GM10847 (cell line): ENCODE measurements around the gene HS6ST1.

ENCODE experiments used
- POLR2A ChIP-seq: IDR thresholded peaks from 2 replicates; pipeline ENCODE4 v1.6.1; 2011; ENCODE audit not compliant: insufficient read length; ENCODE audit errors: extremely low read depth

HS6ST1 gene

DNA sequence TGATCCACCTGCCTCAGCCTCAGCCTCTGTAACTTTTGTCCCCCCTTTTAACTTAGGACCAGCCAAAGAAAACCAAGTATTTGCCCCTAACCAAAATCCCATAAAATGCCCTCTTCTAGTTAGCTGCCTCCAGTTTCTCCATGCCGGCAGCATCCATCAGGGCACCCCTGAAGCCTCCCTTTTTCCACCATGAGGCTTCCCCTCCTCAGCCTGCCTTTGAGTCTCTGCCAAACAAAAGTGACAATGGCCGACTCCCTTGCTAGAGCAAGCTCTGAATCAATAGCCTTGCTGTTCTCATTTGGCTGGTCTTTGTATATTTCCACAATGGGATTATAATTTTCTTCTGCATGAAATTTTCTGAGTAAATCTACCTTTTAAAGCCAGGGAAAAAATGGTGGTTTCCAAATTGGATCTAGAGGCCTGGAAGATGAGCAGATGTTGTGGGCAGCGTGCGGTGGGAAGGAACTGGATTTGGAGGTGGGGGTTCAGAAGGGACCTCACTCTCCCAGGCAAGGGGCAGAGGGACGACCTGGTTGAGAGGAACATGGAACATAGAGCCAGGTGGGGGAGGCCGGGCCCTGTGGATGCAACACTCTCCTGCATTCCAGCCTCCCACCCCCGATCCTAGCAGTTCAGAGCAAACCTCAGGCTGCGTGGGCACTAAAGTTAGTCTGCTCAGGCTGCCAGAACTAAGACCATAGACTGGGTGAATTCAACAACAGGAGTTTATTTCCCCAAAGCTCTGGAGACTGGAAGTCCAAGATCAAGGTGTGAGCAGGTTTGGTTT is 80.6 kb downstream of the HS6ST1 start:
- TF ChIP-seq POLR2A, result no peak

DNA sequence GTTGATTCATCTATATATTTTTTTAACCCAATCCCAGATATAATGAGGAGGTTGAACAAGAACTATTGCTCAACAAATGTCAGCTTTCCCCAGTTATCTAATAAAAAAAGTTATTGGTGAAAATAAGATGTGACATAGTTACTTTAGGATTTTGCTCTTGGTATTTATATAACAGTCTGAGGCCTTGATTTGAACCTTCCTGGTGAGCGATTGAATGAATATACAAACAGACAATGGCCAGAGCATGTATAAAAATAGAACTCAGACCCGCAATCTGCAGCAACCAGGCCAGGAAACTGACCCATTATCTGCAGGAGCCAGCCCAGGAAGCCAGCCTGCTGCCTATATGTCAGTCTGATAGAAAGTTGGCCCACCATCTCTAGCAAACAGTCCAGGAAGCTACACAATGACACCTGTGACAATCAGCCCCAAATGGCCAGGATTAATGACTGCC is 81.6 kb downstream of the HS6ST1 start:
- TF ChIP-seq POLR2A, result no peak

DNA sequence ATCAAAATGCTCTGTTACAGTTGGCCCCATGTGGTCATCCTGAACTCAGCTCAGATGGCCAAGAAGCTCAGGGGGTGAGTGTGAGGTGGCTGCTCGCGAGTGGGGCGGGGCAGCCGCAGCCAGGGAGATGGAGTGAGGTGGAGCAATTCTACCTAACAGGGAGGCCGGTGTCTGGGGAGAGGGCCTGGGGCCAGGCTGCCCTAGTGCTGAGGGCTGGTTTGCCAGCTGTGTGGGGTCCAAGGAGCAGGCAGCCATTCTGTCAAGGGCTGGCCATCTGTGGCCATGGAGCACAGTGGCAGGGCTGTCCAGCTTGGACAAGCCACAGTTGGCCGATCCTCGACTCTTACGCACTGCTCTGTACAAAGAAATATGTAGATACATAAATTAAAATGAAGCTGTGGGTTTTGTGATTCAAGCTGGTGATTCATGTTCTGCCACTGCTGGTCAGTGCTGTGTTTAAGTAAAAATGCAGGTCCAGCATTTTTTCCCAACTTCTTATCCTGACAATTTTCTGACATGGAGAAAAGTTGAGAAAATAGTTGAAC is 82.1 kb downstream of the HS6ST1 start:
- TF ChIP-seq POLR2A, result no peak

DNA sequence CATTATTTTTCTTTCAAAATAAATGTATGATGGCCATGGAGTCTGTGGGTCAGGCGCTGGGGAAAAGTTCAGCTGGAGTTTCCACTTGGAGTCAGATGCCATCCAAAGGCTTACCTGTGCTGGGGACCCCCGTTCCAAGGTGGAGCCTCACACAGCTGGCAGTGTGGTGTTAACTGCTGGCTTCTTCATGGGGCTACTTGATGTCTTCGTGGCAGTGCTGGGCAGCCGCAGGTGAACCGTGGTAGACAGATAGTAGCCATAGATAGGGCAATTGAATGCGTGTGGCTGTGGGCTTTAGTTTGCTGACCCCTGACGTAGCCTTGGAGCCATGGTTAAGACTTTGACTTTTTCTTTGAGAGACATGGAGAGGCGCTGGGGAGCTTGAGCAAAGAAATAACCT is 83.1 kb downstream of the HS6ST1 start:
- no peak for TF ChIP-seq POLR2A

DNA sequence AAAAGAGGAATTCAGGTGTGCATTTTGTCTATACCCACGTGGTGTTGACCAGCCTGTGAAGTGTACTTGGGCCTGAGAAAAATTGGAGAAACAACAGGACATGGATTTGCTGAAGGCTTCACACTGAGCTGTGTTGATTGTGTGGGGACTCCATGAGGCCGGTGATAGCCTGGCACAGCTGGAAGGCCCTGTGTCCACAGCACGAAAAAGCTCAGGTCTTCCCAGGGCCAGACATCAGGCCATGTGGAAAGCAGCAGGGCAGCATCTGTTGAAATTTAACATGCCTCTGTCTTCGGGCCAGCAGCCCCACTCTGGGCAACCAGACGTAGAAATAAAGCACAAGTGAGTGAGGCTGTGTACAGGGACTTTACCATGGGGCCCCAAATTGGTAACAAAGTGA is 84.1 kb downstream of the HS6ST1 start:
- no peak for TF ChIP-seq POLR2A

DNA sequence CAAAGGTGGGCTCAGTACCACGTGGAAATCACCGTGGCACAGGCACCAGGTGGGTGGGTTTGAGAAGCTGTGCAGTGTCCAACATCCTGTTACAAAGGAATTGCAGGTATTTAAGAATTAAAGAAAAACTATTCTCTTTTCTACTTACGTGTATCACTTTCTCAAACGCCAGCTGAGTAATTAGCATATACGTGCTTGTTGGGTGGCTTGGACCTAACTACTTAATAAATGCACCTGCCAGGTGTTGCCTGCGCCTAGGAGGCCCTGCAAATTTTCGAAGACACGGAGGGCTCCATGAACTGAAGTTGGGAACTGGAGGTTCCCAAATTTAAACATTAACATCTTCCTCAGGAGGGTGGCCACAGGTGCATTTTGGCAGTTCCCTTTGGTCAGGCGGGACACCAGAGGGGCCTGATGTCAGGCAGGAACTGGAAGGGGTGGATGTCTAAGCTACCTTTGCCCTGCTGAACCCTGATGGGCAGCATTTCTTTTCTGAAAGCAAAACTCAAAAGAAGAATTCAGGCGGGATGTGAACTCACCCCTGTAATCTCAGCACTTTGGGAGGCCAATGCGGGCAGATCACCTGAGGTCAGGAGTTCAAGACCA is 84.8 kb downstream of the HS6ST1 start:
- TF ChIP-seq POLR2A, result no peak

DNA sequence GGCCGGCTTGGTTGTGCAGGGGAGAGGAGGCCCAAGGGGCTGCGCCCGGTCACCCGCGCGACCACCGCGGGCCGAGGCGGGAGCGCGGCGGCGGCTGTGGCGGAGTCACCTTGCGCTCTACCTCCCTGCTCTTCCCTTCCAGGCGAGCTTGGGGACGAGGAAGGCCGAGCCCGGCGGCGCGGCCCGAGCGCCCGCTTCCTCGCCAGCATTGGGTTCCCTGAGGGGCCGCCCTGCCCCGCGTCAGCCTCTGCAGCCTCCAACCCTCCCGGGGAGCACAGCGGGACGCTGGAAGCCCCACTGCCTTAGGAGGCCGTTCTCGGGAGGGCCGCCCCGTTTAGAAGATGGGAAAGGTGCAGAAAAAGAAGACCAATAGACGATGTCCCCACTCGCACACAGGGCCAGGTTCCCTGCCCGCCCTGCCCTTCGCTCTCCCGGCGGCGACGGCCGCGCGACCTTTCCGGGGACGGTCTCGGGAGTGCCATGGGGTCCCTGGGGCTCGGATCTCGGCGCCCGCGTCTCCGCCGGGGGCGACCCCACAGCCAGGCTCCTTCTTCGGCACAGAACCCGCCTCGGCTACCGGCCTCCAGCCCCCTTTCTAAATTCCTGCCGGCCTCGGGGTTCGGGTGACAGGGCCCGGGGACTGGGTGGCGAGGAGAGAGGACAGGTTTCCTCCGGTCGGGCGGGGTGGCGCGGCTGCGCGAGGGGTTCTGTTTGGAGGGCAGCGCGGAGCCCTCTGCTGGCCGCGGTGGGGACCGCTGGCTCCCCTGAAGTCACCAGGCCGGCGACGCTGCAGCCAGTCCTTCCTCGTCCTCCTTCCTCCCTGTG is 85.5 kb downstream of the HS6ST1 start:
- TF ChIP-seq POLR2A, result no peak

DNA sequence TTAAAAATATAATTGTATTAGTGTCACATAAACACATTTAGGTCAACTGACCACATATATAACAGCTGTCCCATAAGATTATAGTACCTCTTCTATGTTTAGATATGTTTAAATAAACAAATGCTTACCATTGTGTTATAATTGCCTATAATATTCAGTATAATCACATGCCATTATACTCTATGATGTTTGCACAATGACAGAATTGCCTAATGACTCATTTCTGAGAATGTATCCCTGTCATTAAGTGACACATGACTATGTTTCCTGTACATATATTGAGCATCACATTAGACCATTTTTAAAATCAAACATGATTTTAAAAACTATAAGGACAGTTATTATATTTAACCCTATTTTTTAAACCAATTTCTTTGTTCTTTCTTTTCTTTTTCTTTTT is 89.8 kb downstream of the HS6ST1 start:
- no peak for TF ChIP-seq POLR2A

DNA sequence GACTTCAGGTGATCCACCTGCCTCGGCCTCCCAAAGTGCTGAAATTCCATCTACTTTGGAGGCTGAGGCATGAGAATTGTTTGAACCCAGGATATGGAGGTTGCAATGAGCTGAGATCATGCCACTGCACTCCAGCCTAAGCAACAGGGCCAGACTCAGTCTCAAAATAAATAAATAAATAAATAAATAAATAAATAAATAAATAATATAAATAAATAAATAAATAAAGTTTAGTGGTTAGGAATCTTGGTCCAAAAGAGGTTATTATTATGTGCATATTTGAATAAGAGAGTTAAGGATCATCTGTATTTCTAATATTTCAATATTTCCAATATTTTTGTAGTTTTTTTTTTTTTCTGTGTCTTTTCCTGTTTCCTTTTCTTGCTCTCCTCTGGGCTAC is 90.8 kb downstream of the HS6ST1 start:
- no peak for TF ChIP-seq POLR2A

DNA sequence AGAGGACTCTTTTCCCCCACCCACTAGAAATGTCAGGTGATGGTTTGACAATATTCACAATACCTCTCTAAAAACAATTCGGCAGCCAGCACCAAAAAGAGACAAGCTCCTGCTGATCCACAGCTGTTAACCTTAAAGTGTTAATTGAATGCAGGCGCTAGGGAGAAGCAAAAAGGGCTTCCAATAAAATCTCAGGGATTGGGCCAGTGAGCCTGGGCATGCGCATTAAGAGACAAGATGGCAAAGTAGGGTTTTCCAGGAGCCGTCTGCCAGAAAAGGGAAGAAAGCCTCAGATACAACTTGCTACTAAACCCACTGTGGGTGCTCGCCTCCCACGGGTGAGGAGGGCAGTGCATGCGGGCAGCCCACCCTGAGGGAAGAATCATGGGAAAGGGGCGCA is 98.8 kb downstream of the HS6ST1 start:
- no peak for TF ChIP-seq POLR2A

DNA sequence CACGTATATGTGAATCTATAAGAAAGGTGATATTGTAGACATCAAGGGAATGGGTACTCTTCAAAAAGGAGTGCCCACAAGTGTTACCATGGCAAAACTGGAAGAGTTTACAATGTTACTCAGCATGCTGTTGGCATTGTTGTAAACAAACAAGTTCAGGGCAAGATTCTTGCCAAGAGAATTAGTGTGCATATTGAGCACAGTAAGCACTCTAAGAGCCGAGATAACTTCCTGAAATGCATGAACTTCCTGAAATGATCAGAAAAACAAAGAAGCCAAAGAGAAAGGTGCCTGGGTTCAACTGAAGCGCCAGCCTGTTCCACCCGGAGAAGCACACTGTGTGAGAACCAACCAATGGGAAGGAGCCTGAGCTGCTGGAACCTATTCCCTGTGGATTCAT is 101.0 kb downstream of the HS6ST1 start:
- no peak for TF ChIP-seq POLR2A

DNA sequence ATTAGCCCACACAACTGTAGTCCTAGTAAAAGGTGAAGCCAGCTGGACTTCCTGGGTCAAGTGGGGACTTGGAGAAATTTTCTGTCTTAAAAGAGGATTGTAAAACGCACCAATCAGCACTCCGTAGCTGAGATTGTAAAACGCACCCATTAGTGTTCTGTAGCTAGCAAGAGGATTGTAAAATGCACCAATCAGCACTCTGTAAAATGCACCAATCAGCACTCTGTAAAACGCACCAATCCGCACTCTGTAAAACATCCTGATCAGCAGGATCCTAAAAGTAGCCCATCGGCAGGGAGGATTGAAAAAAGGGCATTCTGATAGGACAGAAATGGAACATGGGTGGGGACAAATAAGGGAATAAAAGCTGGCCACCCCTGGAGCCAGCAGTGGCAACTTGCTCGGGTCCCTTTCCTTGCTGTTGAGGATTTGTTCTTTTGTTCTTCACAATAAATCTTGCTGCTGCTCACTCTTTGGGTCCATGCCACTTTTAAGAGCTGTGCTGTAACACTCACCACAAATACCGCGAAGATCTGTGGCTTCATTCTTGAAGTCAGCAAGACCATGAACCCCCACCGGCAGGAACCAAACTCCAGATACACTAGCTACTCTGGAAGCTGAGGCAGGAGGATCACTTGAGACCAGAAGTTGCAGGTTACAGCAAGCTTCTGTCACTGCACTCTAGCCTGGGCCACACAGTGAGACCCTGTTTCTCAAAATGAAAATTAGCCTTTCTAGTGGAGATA is 102.6 kb downstream of the HS6ST1 start:
- TF ChIP-seq POLR2A, result no peak
